IMR-90 (cell line): ENCODE results near the gene PHAF1. TPM values are rescaled to one million over a fixed set of nuclear protein-coding genes. Genes with fewer than 3 reads are reported as not detected.

ENCODE experiments used
- ATAC-seq: fragments of 200-7000 bp; cut with Tn5 transposase; 2 replicates; pipeline ENCODE4 v1.9.1; 2020; ENCODE audit warnings: low read depth, mild to moderate bottlenecking, moderate library complexity
- BruUV-seq: library from RNA; stranded (reverse); fragments of 400-500 nt; replicated peaks from 2 replicates; lab custom pipeline; 2021; lab: Mats Ljungman, UMichigan
- CTCF ChIA-PET: fragments of 300-600 bp; formaldehyde crosslinking; extraction: SDS; loops from one replicate; lab custom pipeline; 2021; ENCODE audit warnings: antibody characterized with exemption; lab: Yijun Ruan, JAX
- POLR2A ChIA-PET: fragments of 300-600 bp; sonication (Branson Sonifier 250); formaldehyde crosslinking; loops from one replicate; lab custom pipeline; 2022; ENCODE audit warnings: antibody characterized with exemption; ENCODE audit not compliant: unreplicated experiment; lab: Charles Lee
- DNase-seq: peaks from one replicate; pipeline ENCODE4 v3.0.0; 2013
- H2AFZ ChIP-seq: replicated peaks from 2 replicates; pipeline ENCODE3; 2013; ENCODE audit warnings: low read length, mild to moderate bottlenecking; ENCODE audit not compliant: poor library complexity
- H2AK5ac ChIP-seq: 2 replicates; pipeline ENCODE4 v1.6.1; 2013; ENCODE audit warnings: low read depth, low read length, inconsistent platforms
- H2AK9ac ChIP-seq: replicated peaks from 2 replicates; pipeline ENCODE3; 2013; ENCODE audit warnings: mild to moderate bottlenecking, low read depth, low read length, moderate library complexity; ENCODE audit not compliant: poor library complexity
- H2BK120ac ChIP-seq: 2 replicates; pipeline ENCODE4 v1.6.1; 2013; ENCODE audit warnings: low read depth, low read length, inconsistent platforms
- H2BK15ac ChIP-seq: 3 replicates; pipeline ENCODE4 v1.6.1; 2013; ENCODE audit warnings: low read depth, low read length, inconsistent platforms
- H2BK20ac ChIP-seq: 2 replicates; pipeline ENCODE4 v1.6.1; 2013; ENCODE audit warnings: low read depth, mild to moderate bottlenecking, inconsistent platforms, low read length, moderate library complexity
- H2BK5ac ChIP-seq: 2 replicates; pipeline ENCODE4 v1.6.1; 2013; ENCODE audit warnings: mild to moderate bottlenecking, low read depth, low read length, inconsistent platforms; ENCODE audit not compliant: poor library complexity, severe bottlenecking
- H3K14ac ChIP-seq: replicated peaks from 2 replicates; pipeline ENCODE4 v1.6.1; 2013; ENCODE audit warnings: low read depth, low read length, inconsistent platforms
- H3K18ac ChIP-seq: 2 replicates; pipeline ENCODE4 v1.6.1; 2013; ENCODE audit warnings: low read depth, low read length, control low read depth
- H3K23ac ChIP-seq: 2 replicates; pipeline ENCODE4 v1.6.1; 2013; ENCODE audit warnings: low read depth, low read length, inconsistent platforms
- H3K27ac ChIP-seq: 2 replicates; pipeline ENCODE4 v1.5.1; 2013; ENCODE audit warnings: mild to moderate bottlenecking, control low read depth, low read length; ENCODE audit not compliant: insufficient read depth
- H3K27me3 ChIP-seq: 2 replicates; pipeline ENCODE4 v1.6.1; 2013; ENCODE audit warnings: low read length; ENCODE audit not compliant: control insufficient read depth, insufficient read depth
- H3K36me3 ChIP-seq: 2 replicates; pipeline ENCODE4 v1.6.1; 2013; ENCODE audit warnings: low read length, mixed read lengths; ENCODE audit not compliant: control insufficient read depth, insufficient read depth
- H3K4ac ChIP-seq: 2 replicates; pipeline ENCODE4 v1.6.1; 2013; ENCODE audit warnings: low read depth, low read length, inconsistent platforms
- H3K4me1 ChIP-seq: 2 replicates; pipeline ENCODE4 v1.6.1; 2013; ENCODE audit warnings: low read length, mixed read lengths; ENCODE audit not compliant: control insufficient read depth, insufficient read depth
- H3K4me2 ChIP-seq: 2 replicates; pipeline ENCODE4 v1.6.1; 2013; ENCODE audit warnings: low read depth, mild to moderate bottlenecking, control low read depth, low read length, moderate library complexity
- H3K4me3 ChIP-seq: 2 replicates; pipeline ENCODE4 v1.5.1; 2013; ENCODE audit warnings: low read depth, mild to moderate bottlenecking, control low read depth, low read length, moderate library complexity; ENCODE audit not compliant: insufficient read depth
- H3K56ac ChIP-seq: 2 replicates; pipeline ENCODE4 v1.6.1; 2013; ENCODE audit warnings: low read length, inconsistent platforms; ENCODE audit not compliant: insufficient read depth; ENCODE audit errors: extremely low read depth
- H3K79me1 ChIP-seq, 2 experiments: 2 replicates each; pipeline ENCODE4 v1.6.1; 2013; ENCODE audit warnings: low read length in 2 of 2, inconsistent platforms in 1 of 2, low read depth in 1 of 2
- H3K9ac ChIP-seq: 2 replicates; pipeline ENCODE4 v1.6.1; 2013; ENCODE audit warnings: low read depth, low read length, control low read depth
- H3K9me1 ChIP-seq: 2 replicates; pipeline ENCODE4 v1.6.1; 2013; ENCODE audit warnings: low read length, inconsistent platforms; ENCODE audit not compliant: insufficient read depth
- H3K9me3 ChIP-seq: 2 replicates; pipeline ENCODE4 v1.6.1; 2013; ENCODE audit warnings: low read length; ENCODE audit not compliant: control insufficient read depth, insufficient read depth
- H4K20me1 ChIP-seq: 2 replicates; pipeline ENCODE4 v1.6.1; 2013; ENCODE audit warnings: low read length, inconsistent platforms; ENCODE audit not compliant: insufficient read depth
- H4K5ac ChIP-seq: 2 replicates; pipeline ENCODE4 v1.6.1; 2013; ENCODE audit warnings: mild to moderate bottlenecking, low read depth, low read length, control low read depth
- H4K8ac ChIP-seq, 2 experiments: 2 replicates each; pipeline ENCODE4 v1.6.1; 2013; ENCODE audit warnings: low read depth in 2 of 2, low read length in 2 of 2, control low read depth in 1 of 2, inconsistent platforms in 1 of 2
- H4K91ac ChIP-seq: 2 replicates; pipeline ENCODE4 v1.6.1; 2013; ENCODE audit warnings: low read depth, low read length, inconsistent platforms; ENCODE audit not compliant: insufficient read depth
- BHLHE40 ChIP-seq: fragments of 150-350 bp; IDR thresholded peaks from 2 replicates; pipeline ENCODE4 v1.6.1; 2016; ENCODE audit warnings: mild to moderate bottlenecking, low read depth, low read length
- CEBPB ChIP-seq: IDR thresholded peaks from 2 replicates; pipeline ENCODE4 v1.6.1; 2012; ENCODE audit warnings: low read depth, low read length, improper control_type of control experiment
- CHD1 ChIP-seq: IDR thresholded peaks from 2 replicates; pipeline ENCODE4 v1.6.1; 2012; ENCODE audit warnings: low read depth, low read length, improper control_type of control experiment
- FOS ChIP-seq: fragments of 150-350 bp; IDR thresholded peaks from 2 replicates; pipeline ENCODE4 v1.6.1; 2016; ENCODE audit warnings: low read depth, low read length
- MAFK ChIP-seq: IDR thresholded peaks from 2 replicates; pipeline ENCODE4 v1.6.1; 2012; ENCODE audit warnings: low read depth, low read length, improper control_type of control experiment
- MAZ ChIP-seq: IDR thresholded peaks from 2 replicates; pipeline ENCODE4 v1.6.1; 2012; ENCODE audit warnings: low read depth, mild to moderate bottlenecking, low read length, improper control_type of control experiment, moderate library complexity, borderline replicate concordance
- MXI1 ChIP-seq: IDR thresholded peaks from 2 replicates; pipeline ENCODE4 v1.6.1; 2012; ENCODE audit warnings: low read depth, mild to moderate bottlenecking, low read length, moderate library complexity, borderline replicate concordance
- NFE2L2 ChIP-seq: fragments of 150-350 bp; IDR thresholded peaks from 2 replicates; pipeline ENCODE4 v1.6.1; 2016; ENCODE audit warnings: low read depth, mild to moderate bottlenecking, low read length
- POLR2A ChIP-seq: IDR thresholded peaks from 2 replicates; pipeline ENCODE4 v1.6.1; 2012; ENCODE audit warnings: mild to moderate bottlenecking, low read depth, low read length
- RAD21 ChIP-seq: IDR thresholded peaks from 2 replicates; pipeline ENCODE4 v1.6.1; 2012; ENCODE audit warnings: low read length, improper control_type of control experiment
- RCOR1 ChIP-seq: IDR thresholded peaks from 2 replicates; pipeline ENCODE4 v1.6.1; 2012; ENCODE audit warnings: mild to moderate bottlenecking, low read length, improper control_type of control experiment; ENCODE audit not compliant: insufficient replicate concordance
- RFX5 ChIP-seq: IDR thresholded peaks from 2 replicates; pipeline ENCODE4 v1.8.0; 2012; ENCODE audit warnings: low read depth, mild to moderate bottlenecking, low read length, moderate library complexity
- SMC3 ChIP-seq: fragments of 150-350 bp; IDR thresholded peaks from 2 replicates; pipeline ENCODE4 v1.6.1; 2016; ENCODE audit warnings: low read depth, mild to moderate bottlenecking, antibody characterized with exemption, low read length, moderate library complexity
- WGBS, 2 experiments: methylation state at CpG; one replicate each; pipeline versions ENCODE4 v1.1.5 to v1.1.7; 2013; ENCODE audit warnings: missing lambda C conversion rate in 2 of 2; ENCODE audit not compliant: insufficient read length in 1 of 2; ENCODE audit errors: extremely low coverage in 2 of 2; 5-methylcytosine and 5-hydroxymethylcytosine counted together
- dilution Hi-C: fragments of 300-500 bp; cut with HindIII; formaldehyde crosslinking; loops from one replicate; pipeline ENCODE4 v1.14.3; 2018; ENCODE audit warnings: low sequenced_read_pairs; ENCODE audit not compliant: unreplicated experiment
- in situ Hi-C: fragments of 300-500 bp; cut with MboI; formaldehyde crosslinking; loops from 3 replicates; pipeline ENCODE4 v1.14.3; 2019; ENCODE audit warnings: low sequenced_read_pairs, inconsistent platforms, mixed read lengths
- intact Hi-C: fragments of 100-400 bp; cut with micrococcal nuclease; formaldehyde crosslinking; loops from 2 replicates; pipeline ENCODE4 v1.10.0; 2022
- polyA plus RNA-seq, 3 experiments: library from polyadenylated mRNA; depleted of rRNA; stranded (reverse); fragments of >200 nt; gene quantifications; 2 replicates each; pipeline ENCODE4 v1.2.3, GENCODE V29; 2012; ENCODE audit warnings: low replicate concordance in 1 of 3
- total RNA-seq: library from RNA; depleted of rRNA; stranded (reverse); fragments of >200 nt; gene quantifications from 2 replicates; pipeline ENCODE4 v1.2.3, GENCODE V29; 2012
- TF ChIP-seq, protein P1 (sequence below): fragments of 150-350 bp; IDR thresholded peaks from 2 replicates; pipeline ENCODE4 v1.6.1; 2016; ENCODE audit warnings: low read depth, mild to moderate bottlenecking, low read length, moderate library complexity, borderline replicate concordance
- TF ChIP-seq, protein P2 (sequence below): fragments of 150-350 bp; IDR thresholded peaks from 2 replicates; pipeline ENCODE4 v1.6.1; 2017; ENCODE audit warnings: mild to moderate bottlenecking, antibody characterized with exemption, low read length, low read depth
- TF ChIP-seq, protein P3 (sequence below): conservative IDR thresholded peaks from 2 replicates; pipeline ENCODE4 v1.5.1; 2012; ENCODE audit warnings: mild to moderate bottlenecking, low read depth, low read length, improper control_type of control experiment

PHAF1 gene
- total and polyA plus RNA-seq, 2 of the 4 experiments (the other 2 are of a cell fraction), result 14.0 to 19.8 TPM

DNA sequence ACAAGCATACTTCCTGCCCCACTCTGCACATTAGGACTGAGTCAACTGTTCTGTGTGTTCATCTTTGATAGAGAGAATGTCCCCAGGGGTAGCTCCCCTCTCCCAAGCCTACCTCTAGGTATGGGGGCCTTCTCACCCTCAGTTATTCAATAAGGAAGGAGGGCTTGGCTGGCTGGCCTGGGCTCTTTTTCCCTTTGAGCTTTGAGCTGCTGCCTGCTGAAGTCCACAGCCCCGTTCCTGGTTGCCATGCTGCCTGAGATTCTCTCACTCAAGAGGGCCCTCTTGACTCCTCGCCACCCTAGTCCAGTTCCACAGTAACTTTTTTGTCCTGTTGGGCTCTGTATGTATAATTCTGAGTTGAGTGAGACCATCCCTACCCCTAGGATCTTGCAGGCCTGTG, 36.0 kb downstream of the PHAF1 start:
- no peak overlapping the region for H3K56ac ChIP-seq
- no peak overlapping the region for H2BK5ac ChIP-seq
- H3K4me1 ChIP-seq, result no peaks in the 10 kb centered on the region
- H3K14ac ChIP-seq, result no peak overlapping the region
- in situ Hi-C loops, result no loop called here
- no peak overlapping the region for H2AFZ ChIP-seq
- DNase-seq (no peak), ATAC-seq (no peak)
- intact Hi-C loops, result no loop called here
- H3K9ac ChIP-seq, result no peak overlapping the region
- no peak overlapping the region for H3K18ac ChIP-seq
- no peak overlapping the region for H3K23ac ChIP-seq
- no peak overlapping the region for H3K4me3 ChIP-seq
- H4K5ac ChIP-seq, result no peak overlapping the region
- CTCF ChIA-PET, result no interaction called here
- BruUV-seq, result no TSS peak
- H4K8ac ChIP-seq, result no peak overlapping the region
- TF ChIP-seq FOS (no peak), MXI1 (no peak), CHD1 (no peak), MAFK (no peak), POLR2A (no peak), NFE2L2 (no peak), SMC3 (no peak), BHLHE40 (no peak), RCOR1 (no peak), RAD21 (no peak), RFX5 (no peak), CEBPB (no peak), MAZ (no peak)
- TF ChIP-seq, protein P1, sequence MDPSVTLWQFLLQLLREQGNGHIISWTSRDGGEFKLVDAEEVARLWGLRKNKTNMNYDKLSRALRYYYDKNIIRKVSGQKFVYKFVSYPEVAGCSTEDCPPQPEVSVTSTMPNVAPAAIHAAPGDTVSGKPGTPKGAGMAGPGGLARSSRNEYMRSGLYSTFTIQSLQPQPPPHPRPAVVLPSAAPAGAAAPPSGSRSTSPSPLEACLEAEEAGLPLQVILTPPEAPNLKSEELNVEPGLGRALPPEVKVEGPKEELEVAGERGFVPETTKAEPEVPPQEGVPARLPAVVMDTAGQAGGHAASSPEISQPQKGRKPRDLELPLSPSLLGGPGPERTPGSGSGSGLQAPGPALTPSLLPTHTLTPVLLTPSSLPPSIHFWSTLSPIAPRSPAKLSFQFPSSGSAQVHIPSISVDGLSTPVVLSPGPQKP, result no peak
- TF ChIP-seq, protein P2, sequence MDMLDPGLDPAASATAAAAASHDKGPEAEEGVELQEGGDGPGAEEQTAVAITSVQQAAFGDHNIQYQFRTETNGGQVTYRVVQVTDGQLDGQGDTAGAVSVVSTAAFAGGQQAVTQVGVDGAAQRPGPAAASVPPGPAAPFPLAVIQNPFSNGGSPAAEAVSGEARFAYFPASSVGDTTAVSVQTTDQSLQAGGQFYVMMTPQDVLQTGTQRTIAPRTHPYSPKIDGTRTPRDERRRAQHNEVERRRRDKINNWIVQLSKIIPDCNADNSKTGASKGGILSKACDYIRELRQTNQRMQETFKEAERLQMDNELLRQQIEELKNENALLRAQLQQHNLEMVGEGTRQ, result no peak
- TF ChIP-seq, protein P3, sequence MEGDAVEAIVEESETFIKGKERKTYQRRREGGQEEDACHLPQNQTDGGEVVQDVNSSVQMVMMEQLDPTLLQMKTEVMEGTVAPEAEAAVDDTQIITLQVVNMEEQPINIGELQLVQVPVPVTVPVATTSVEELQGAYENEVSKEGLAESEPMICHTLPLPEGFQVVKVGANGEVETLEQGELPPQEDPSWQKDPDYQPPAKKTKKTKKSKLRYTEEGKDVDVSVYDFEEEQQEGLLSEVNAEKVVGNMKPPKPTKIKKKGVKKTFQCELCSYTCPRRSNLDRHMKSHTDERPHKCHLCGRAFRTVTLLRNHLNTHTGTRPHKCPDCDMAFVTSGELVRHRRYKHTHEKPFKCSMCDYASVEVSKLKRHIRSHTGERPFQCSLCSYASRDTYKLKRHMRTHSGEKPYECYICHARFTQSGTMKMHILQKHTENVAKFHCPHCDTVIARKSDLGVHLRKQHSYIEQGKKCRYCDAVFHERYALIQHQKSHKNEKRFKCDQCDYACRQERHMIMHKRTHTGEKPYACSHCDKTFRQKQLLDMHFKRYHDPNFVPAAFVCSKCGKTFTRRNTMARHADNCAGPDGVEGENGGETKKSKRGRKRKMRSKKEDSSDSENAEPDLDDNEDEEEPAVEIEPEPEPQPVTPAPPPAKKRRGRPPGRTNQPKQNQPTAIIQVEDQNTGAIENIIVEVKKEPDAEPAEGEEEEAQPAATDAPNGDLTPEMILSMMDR, result no peak
- no peak overlapping the region for H4K91ac ChIP-seq
- no peak overlapping the region for H2AK5ac ChIP-seq
- no peak overlapping the region for H3K27ac ChIP-seq
- dilution Hi-C loops, result no loop called here
- H2AK9ac ChIP-seq, result no peak overlapping the region
- peaks cover 73% of the 10 kb centered on the region for H3K36me3 ChIP-seq
- WGBS, 2 experiments, result no CpG with 5 or more reads among the region's 2 CpGs
- no peak overlapping the region for H2BK15ac ChIP-seq
- H3K9me1 ChIP-seq, result peaks cover 4% of the 10 kb centered on the region; the same call in 1 of the 2 replicates
- H4K20me1 ChIP-seq, result peaks cover 7% of the 10 kb centered on the region; the same call in 1 of the 2 replicates
- H2BK20ac ChIP-seq, result no peak overlapping the region
- H2BK120ac ChIP-seq, result no peak overlapping the region
- no peak overlapping the region for H3K4ac ChIP-seq
- H3K27me3 ChIP-seq, result no peaks in the 10 kb centered on the region
- H3K9me3 ChIP-seq, result no peaks in the 10 kb centered on the region
- no peak overlapping the region for H3K4me2 ChIP-seq
- H3K79me1 ChIP-seq, result peaks cover 0 to 30% of the 10 kb centered on the region in 2 experiments; a peak in 2 of 4 replicates
- POLR2A ChIA-PET, result no interaction called here
